Measurements from ENCODE around the gene REEP3. TPM values are rescaled to one million over a fixed set of nuclear protein-coding genes. Genes with fewer than 3 reads are reported as not detected.

The REEP3 gene
- total and polyA plus RNA-seq, 2 of the 8 experiments (the other 6 are each of a cell fraction or from before 2014, with no cell fraction given), result 5.8 to 31.5 TPM

GRCh38 chr10:63489838-63490237, 31.4 kb upstream of the REEP3 start:
- no peak overlapping the region for H3K9ac ChIP-seq (replicated peaks in 1 of 4; ENCODE audit: extremely low read depth in 1 of 4, low read depth in 3 of 4, low read length in 3 of 4)
- peaks cover 0 to 68% of the 10 kb centered on the region in 2 experiments; a peak in 2 of 4 replicates for H3K79me2 ChIP-seq (ENCODE audit: control insufficient read depth in 1 of 2, insufficient read depth in 2 of 2, low read length in 2 of 2)
- FAIRE-seq (no peak), DNase-seq (ENCODE audit: low read depth in 1 of 2, low spot score in 2 of 2) (no peak)
- H2BK12ac ChIP-seq (ENCODE audit: low read depth, low read length), result no peak overlapping the region
- H2AK5ac ChIP-seq (ENCODE audit: low read depth, low read length), result no peak overlapping the region
- H3K27ac ChIP-seq (ENCODE audit: low read depth, low read length), result no peak overlapping the region
- peaks cover 0 to 7% (median 0%) of the 10 kb centered on the region in 4 experiments; a peak in 2 of 8 replicates for H3K36me3 ChIP-seq (ENCODE audit: control insufficient read depth in 2 of 4, insufficient read depth in 4 of 4, low read length in 3 of 4)
- no peak overlapping the region for H3K4me2 ChIP-seq (ENCODE audit: insufficient read depth in 1 of 2, low read depth in 2 of 2, low read length in 2 of 2)
- no peak overlapping the region for H3K18ac ChIP-seq (ENCODE audit: extremely low read depth, low read length)
- H3K14ac ChIP-seq (ENCODE audit: insufficient read length), result no peak overlapping the region
- peaks cover 0 to 11% (median 1%) of the 10 kb centered on the region in 4 experiments; a peak in 2 of 7 replicates for H3K4me1 ChIP-seq (replicated peaks in 1 of 4; ENCODE audit: control insufficient read depth in 3 of 4, insufficient read depth in 4 of 4, low read length in 3 of 4)
- no peak overlapping the region for H2BK5ac ChIP-seq (ENCODE audit: low read depth, low read length)
- H3K27me3 ChIP-seq (replicated peaks in 1 of 4; ENCODE audit: control insufficient read depth in 3 of 4, extremely low read depth in 1 of 4, insufficient read depth in 3 of 4, low read length in 3 of 4), result no peaks in the 10 kb centered on the region
- WGBS, 2 experiments (ENCODE audit: extremely low coverage in 1 of 2, insufficient coverage in 1 of 2, insufficient read length in 1 of 2, insufficient replicate concordance in 2 of 2, low coverage in 1 of 2, low lambda C conversion rate in 2 of 2, missing lambda C conversion rate in 1 of 2), result 96% methylated on average over 3 of the region's 3 CpGs; no CpG with 5 or more reads in 1 of the 2 experiments
- H4K20me1 ChIP-seq (replicated peaks in 1 of 2; ENCODE audit: control insufficient read depth in 1 of 2, insufficient read depth in 2 of 2, low read length in 2 of 2), result peaks cover 0 to 1% of the 10 kb centered on the region in 2 experiments
- H2BK20ac ChIP-seq (ENCODE audit: low read length), result no peak overlapping the region
- H3K4ac ChIP-seq (replicated peaks; ENCODE audit: insufficient read length, low read depth, low read length), result no peak overlapping the region
- H4K91ac ChIP-seq (replicated peaks; ENCODE audit: insufficient read length, low read length), result no peak overlapping the region
- no peak overlapping the region for H2BK120ac ChIP-seq (replicated peaks; ENCODE audit: low read depth, low read length)
- H2BK15ac ChIP-seq (ENCODE audit: low read length), result no peak overlapping the region
- no peak overlapping the region for H3K56ac ChIP-seq (replicated peaks; ENCODE audit: insufficient read length, low read depth, low read length)
- H3K23ac ChIP-seq (ENCODE audit: insufficient read length), result no peak overlapping the region
- H2AFZ ChIP-seq (ENCODE audit: low read length), result no peak overlapping the region
- no peaks in the 10 kb centered on the region for H3K23me2 ChIP-seq (ENCODE audit: low read depth, low read length)
- no peak overlapping the region for H4K5ac ChIP-seq (ENCODE audit: insufficient read length, low read depth, low read length)
- CTCF ChIA-PET (ENCODE audit: partially characterized antibody), result interaction anchor here (0.8 to 1.2 kb wide), 2 partner anchors 8 to 72 kb away, joined by 3 to 4 read pairs; no protein-coding TSS in a partner anchor
- H3K79me1 ChIP-seq (ENCODE audit: low read depth, low read length), result no peaks in the 10 kb centered on the region
- H4K8ac ChIP-seq (ENCODE audit: extremely low read depth, insufficient read depth, low read length), result no peak overlapping the region
- no peak overlapping the region for H3K4me3 ChIP-seq (ENCODE audit: extremely low read depth in 1 of 4, insufficient read depth in 2 of 4, low read depth in 3 of 4, low read length in 4 of 4)
- POLR2A ChIA-PET (ENCODE audit: partially characterized antibody), result interaction anchor here (1.2 kb wide), 1 partner anchor 24 kb away, joined by 3 read pairs; the partner anchor contains the start of gene JMJD1C
- peaks cover 9 to 10% of the 10 kb centered on the region in 2 experiments; a peak in 3 of 4 replicates for H3K9me3 ChIP-seq (ENCODE audit: insufficient read depth in 2 of 2, low read depth in 1 of 2, low read length in 1 of 2)
- TF ChIP-seq ZNF274 (IDR thresholded peaks at IDR 0.05; ENCODE audit: borderline replicate concordance, extremely low read depth, low read length), result no peak
- no peak for TF ChIP-seq HDAC6 (IDR thresholded peaks at IDR 0.05; ENCODE audit: low read depth, low read length)
- TF ChIP-seq PHF8 (conservative IDR thresholded peaks at IDR 0.05; ENCODE audit: low read depth, low read length), result no peak
- no peak for TF ChIP-seq SUZ12 (IDR thresholded peaks at IDR 0.05; ENCODE audit: low read length)
- no peak for TF ChIP-seq RAD21 (IDR thresholded peaks at IDR 0.05 in 1 of 2, conservative IDR thresholded peaks at IDR 0.05 in 1 of 2; ENCODE audit: low read depth in 2 of 2, low read length in 2 of 2)
- TF ChIP-seq RFX5 (IDR thresholded peaks at IDR 0.05; ENCODE audit: borderline replicate concordance, low read depth, low read length), result no peak
- TF ChIP-seq TBP (IDR thresholded peaks at IDR 0.05; ENCODE audit: low read depth, low read length), result no peak
- TF ChIP-seq CHD2 (IDR thresholded peaks at IDR 0.05; ENCODE audit: low read length), result no peak
- TF ChIP-seq CTCF (IDR thresholded peaks at IDR 0.05; ENCODE audit: control extremely low read depth in 1 of 3, insufficient read depth in 1 of 3, low read depth in 1 of 3, low read length in 3 of 3), result no peak
- no peak for TF ChIP-seq HDAC2 (IDR thresholded peaks at IDR 0.05; ENCODE audit: borderline replicate concordance in 1 of 2, low read depth in 2 of 2, low read length in 2 of 2)
- no peak for TF ChIP-seq YY1 (IDR thresholded peaks at IDR 0.05; ENCODE audit: low read depth, low read length)

Measured in H1 (cell line).